Aortic smooth muscle cell (primary cell): ENCODE measurements around the gene MAPK4. TPM values are rescaled to one million over a fixed set of nuclear protein-coding genes. Genes with fewer than 3 reads are reported as not detected.

Experiments used
- total RNA-seq: library from RNA; depleted of rRNA; stranded (reverse); fragments of >200 nt; gene quantifications from 2 replicates; pipeline ENCODE4 v1.2.3, GENCODE V29; 2014

MAPK4 gene
- total RNA-seq = under 0.01 TPM in 2 replicates

DNA sequence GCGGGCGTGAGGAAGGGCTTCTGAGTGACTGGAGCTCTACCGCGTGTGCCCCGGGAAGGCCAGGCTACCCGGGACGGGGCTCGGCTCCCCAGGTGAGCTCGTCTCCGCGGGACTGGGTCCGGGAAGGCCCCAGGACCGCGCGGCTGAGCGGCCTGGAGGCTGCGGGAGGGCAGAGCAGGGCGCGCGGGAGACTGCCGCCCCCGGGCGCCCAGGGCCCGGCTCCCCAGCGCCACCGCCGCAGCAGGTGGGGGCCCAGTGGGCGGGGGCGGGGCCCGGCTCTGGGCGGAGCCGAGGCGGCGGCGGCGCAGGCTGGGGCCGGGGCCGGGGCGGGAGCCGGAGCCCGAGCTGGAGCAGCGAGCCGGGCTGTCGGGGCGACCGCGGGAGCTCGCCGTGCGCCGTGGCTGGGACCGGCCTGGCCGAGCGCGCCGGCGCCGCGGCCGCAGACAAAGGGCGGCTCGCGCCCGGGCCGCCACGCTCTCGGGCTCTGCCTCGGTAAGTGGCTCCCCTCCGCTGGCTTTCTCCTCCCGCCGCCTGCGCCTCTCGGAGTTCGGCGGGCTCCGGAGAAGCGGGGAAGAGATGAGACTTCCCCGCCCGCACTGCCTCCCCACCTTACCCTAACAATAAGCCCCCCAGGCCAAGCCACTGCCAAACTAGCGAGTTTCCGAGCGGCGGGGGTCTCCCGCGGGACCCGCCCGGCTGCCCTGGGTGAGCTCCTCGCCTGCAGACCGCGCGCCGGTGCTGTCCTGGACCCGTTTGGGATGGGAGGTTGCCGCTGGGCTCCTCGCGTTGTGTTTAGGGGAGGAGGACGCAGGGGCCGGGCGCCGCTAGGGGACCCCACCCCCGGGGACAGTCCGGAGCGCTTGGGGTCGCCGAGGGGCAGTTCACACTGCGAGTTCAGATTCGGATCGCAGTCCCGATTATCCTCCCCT, at the start of gene MAPK4:
Gene MAPK4, plus strand, starts transcription at position 336 of the 929 bp plus-strand sequence. CDS start 103,872 bp downstream, outside the sequence.

Other genes starting within 250 kb of the MAPK4 start
- 8.0 and 12.7 TPM in 2 replicates for gene SKA1, start 185.0 kb upstream of the MAPK4 start, total RNA-seq